C4-2B (cell line): ENCODE measurements around the gene GRB10.

Experiments used
- H3K27ac ChIP-seq: fragments of 450-650 bp; 2 replicates; pipeline ENCODE4 v1.5.1; 2017
- ZFX ChIP-seq: fragments of 450-650 bp; IDR thresholded peaks from 2 replicates; pipeline ENCODE4 v1.6.1; 2017
- TF ChIP-seq, protein P1 (sequence below): fragments of 450-650 bp; conservative IDR thresholded peaks from 2 replicates; pipeline ENCODE4 v1.5.1; 2017; ENCODE audit warnings: mild to moderate bottlenecking

The GRB10 gene

GRCh38 chr7:50685135-50686065 lies 97.3 kb downstream of the GRB10 start:
- TF ChIP-seq ZFX = no peak
- TF ChIP-seq, protein P1, sequence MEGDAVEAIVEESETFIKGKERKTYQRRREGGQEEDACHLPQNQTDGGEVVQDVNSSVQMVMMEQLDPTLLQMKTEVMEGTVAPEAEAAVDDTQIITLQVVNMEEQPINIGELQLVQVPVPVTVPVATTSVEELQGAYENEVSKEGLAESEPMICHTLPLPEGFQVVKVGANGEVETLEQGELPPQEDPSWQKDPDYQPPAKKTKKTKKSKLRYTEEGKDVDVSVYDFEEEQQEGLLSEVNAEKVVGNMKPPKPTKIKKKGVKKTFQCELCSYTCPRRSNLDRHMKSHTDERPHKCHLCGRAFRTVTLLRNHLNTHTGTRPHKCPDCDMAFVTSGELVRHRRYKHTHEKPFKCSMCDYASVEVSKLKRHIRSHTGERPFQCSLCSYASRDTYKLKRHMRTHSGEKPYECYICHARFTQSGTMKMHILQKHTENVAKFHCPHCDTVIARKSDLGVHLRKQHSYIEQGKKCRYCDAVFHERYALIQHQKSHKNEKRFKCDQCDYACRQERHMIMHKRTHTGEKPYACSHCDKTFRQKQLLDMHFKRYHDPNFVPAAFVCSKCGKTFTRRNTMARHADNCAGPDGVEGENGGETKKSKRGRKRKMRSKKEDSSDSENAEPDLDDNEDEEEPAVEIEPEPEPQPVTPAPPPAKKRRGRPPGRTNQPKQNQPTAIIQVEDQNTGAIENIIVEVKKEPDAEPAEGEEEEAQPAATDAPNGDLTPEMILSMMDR = no peak
- H3K27ac ChIP-seq = peak overlapping the region; percentile 60

GRCh38 chr7:50684713-50685075 lies 98.0 kb downstream of the GRB10 start:
- H3K27ac ChIP-seq = no peak overlapping the region
- no peak for TF ChIP-seq ZFX
- TF ChIP-seq, protein P1 = no peak

GRCh38 chr7:50684011-50684712 lies 98.5 kb downstream of the GRB10 start:
- TF ChIP-seq, protein P1 = no peak
- no peak for TF ChIP-seq ZFX
- no peak overlapping the region for H3K27ac ChIP-seq

- H3K27ac ChIP-seq = no peak overlapping the region
- TF ChIP-seq, protein P1 = no peak
- no peak for TF ChIP-seq ZFX
Observed at GRCh38 chr7:50682573-50682972, 100.1 kb downstream of the GRB10 start.

DNA sequence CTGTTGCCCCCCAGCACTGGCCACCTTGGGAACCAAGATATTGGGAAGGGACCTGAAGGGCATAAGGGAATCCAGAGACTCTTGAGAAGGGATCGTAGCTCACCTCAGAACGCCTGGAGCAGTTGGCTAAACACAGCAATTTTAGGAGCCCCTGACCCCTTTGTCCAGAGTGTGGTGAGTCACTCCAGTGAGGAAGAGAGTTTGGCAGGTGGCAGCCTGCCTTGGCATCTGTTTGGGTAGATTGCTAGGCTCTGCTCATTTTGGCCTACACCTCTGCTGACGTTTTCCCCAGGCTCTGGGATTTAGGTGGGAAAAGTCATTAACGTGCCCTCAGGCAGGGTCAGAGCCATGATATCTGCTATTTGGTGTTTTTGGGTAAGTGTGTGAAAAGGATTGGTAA lies 100.6 kb downstream of the GRB10 start:
- no peak for TF ChIP-seq ZFX
- TF ChIP-seq, protein P1 = no peak
- H3K27ac ChIP-seq = peak overlapping the region; percentile 68

DNA sequence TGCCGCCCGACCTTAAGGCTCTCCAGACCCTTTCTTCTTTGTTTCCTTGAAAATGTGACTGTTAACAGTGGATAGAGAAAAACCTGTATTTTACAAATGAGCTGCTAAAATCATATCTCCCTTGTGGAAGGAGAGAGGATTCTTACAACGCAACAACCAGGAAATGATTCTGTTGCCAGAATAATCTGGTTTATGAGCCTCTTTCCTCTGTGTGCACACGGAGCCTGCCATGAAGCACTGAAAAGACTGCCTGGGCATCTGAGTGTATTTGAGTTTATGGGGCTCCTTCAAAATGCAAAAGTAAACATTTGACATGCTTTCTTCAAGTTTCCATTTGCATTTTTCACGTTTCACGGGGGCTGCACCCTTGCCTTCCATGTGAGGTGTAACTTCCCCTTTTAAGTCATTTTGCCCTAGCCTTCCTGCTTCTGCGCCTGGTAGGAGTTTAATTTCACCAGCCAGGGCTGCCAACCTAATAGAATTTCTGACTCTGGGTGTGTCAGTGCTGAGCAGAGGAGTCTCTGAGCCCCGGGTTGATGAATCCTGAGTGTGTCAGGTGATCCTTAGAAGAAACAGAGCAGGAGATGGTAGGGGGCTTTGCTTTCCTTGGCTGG lies 101.2 kb downstream of the GRB10 start:
- TF ChIP-seq ZFX = no peak
- TF ChIP-seq, protein P1 = no peak

More for the DNA sequence above, 101.2 kb downstream of the GRB10 start:
- H3K27ac ChIP-seq = peak overlapping the region; percentile 68
